ENCODE data around the gene AP1G1. TPM values are rescaled to one million over a fixed set of nuclear protein-coding genes. Genes with fewer than 3 reads are reported as not detected.

The AP1G1 gene
- total RNA-seq, 1 experiment from 2014 or later, result 63.8 TPM

DNA sequence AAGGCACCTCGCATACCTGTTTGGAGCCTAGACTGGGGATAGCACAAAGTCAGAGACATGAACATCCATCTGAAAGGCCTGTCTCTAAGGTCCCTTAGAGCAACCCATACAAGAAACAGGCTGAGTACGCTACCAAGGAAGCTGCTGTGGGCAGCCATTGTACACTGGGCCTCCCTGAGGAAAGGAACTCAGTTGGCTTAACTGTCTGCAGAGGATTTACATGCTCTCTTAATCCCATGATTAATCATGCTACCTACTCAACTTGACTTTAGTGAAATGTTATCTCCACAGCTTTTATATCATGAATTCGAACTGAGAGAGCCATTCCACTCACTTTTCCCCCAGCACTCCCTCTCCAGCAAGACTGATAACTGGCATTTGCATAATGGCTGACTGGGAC lies 110.1 kb downstream of the AP1G1 start:
- no peak for ATAC-seq
- TF ChIP-seq POLR2AphosphoS5 (IDR thresholded peaks at IDR 0.05; ENCODE audit: low read depth, low read length), result no peak
- no peak for TF ChIP-seq SIN3A (IDR thresholded peaks at IDR 0.05; ENCODE audit: borderline replicate concordance, insufficient read depth, low read depth, low read length)
- TF ChIP-seq TCF7L2 (IDR thresholded peaks at IDR 0.05; ENCODE audit: low read depth, low read length), result no peak
- TF ChIP-seq, protein P1, sequence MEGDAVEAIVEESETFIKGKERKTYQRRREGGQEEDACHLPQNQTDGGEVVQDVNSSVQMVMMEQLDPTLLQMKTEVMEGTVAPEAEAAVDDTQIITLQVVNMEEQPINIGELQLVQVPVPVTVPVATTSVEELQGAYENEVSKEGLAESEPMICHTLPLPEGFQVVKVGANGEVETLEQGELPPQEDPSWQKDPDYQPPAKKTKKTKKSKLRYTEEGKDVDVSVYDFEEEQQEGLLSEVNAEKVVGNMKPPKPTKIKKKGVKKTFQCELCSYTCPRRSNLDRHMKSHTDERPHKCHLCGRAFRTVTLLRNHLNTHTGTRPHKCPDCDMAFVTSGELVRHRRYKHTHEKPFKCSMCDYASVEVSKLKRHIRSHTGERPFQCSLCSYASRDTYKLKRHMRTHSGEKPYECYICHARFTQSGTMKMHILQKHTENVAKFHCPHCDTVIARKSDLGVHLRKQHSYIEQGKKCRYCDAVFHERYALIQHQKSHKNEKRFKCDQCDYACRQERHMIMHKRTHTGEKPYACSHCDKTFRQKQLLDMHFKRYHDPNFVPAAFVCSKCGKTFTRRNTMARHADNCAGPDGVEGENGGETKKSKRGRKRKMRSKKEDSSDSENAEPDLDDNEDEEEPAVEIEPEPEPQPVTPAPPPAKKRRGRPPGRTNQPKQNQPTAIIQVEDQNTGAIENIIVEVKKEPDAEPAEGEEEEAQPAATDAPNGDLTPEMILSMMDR (IDR thresholded peaks at IDR 0.05), result no peak
- TF ChIP-seq, protein P2, sequence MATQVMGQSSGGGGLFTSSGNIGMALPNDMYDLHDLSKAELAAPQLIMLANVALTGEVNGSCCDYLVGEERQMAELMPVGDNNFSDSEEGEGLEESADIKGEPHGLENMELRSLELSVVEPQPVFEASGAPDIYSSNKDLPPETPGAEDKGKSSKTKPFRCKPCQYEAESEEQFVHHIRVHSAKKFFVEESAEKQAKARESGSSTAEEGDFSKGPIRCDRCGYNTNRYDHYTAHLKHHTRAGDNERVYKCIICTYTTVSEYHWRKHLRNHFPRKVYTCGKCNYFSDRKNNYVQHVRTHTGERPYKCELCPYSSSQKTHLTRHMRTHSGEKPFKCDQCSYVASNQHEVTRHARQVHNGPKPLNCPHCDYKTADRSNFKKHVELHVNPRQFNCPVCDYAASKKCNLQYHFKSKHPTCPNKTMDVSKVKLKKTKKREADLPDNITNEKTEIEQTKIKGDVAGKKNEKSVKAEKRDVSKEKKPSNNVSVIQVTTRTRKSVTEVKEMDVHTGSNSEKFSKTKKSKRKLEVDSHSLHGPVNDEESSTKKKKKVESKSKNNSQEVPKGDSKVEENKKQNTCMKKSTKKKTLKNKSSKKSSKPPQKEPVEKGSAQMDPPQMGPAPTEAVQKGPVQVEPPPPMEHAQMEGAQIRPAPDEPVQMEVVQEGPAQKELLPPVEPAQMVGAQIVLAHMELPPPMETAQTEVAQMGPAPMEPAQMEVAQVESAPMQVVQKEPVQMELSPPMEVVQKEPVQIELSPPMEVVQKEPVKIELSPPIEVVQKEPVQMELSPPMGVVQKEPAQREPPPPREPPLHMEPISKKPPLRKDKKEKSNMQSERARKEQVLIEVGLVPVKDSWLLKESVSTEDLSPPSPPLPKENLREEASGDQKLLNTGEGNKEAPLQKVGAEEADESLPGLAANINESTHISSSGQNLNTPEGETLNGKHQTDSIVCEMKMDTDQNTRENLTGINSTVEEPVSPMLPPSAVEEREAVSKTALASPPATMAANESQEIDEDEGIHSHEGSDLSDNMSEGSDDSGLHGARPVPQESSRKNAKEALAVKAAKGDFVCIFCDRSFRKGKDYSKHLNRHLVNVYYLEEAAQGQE (IDR thresholded peaks at IDR 0.05; ENCODE audit: insufficient read depth in 1 of 2, low read depth in 2 of 2, low read length in 1 of 2), result no peak
- intact Hi-C loops (cut with micrococcal nuclease; ENCODE audit: unreplicated experiment), result no loop called here
- BruUV-seq (replicated peaks), result no TSS peak
- POLR2A ChIA-PET, result no interaction called here
- H3K27me3 ChIP-seq (ENCODE audit: control insufficient read depth, insufficient read depth, low read length), result no peaks in the 10 kb centered on the region
- in situ Hi-C loops (cut with HindIII; ENCODE audit: low pct_unique_long_range_greater_than_20kb, low sequenced_read_pairs), result no loop called here
- DNase-seq (ENCODE audit: low read depth, low spot score), result no peak
- H3K36me3 ChIP-seq (ENCODE audit: control insufficient read depth, insufficient read depth, low read length), result peaks cover 4% of the 10 kb centered on the region; the same call in 1 of the 2 replicates
- CTCF ChIA-PET, result no interaction called here
- H3K4me1 ChIP-seq (ENCODE audit: control insufficient read depth, insufficient read depth, low read length), result no peaks in the 10 kb centered on the region
- H3K27ac ChIP-seq (ENCODE audit: low read length), result no peak overlapping the region
- no peaks in the 10 kb centered on the region for H3K9me3 ChIP-seq (ENCODE audit: control insufficient read depth, insufficient read depth, low read depth, low read length)
- H3K4me3 ChIP-seq (ENCODE audit: low read depth in 2 of 2, low read length in 2 of 2), result no peak overlapping the region

DNA sequence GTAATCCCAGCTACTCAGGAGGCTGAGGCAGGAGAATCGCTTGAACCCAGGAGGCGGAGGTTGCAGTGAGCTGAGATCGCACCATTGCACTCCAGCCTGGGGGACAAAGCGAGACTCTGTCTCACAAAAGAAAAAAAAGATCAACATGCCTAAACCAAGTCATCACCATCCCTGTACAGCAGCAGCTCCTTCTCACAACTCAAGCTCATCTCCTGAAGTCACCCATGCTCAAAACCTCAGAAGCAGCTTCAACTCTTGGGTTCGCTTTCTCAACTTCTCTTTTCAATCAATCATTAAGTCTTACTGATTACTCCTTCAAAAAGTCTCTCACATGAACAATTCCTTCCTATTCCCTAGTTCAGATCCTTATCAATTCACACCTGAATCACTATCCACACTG lies 115.5 kb downstream of the AP1G1 start:
- in situ Hi-C loops (cut with HindIII; ENCODE audit: low pct_unique_long_range_greater_than_20kb, low sequenced_read_pairs) (no loop called here), intact Hi-C loops (cut with micrococcal nuclease; ENCODE audit: unreplicated experiment) (no loop called here)
- H3K36me3 ChIP-seq (ENCODE audit: control insufficient read depth, insufficient read depth, low read length), result no peaks in the 10 kb centered on the region; the same call in 1 of the 2 replicates
- no peak overlapping the region for H3K27ac ChIP-seq (ENCODE audit: low read length)
- no TSS peak for BruUV-seq (replicated peaks)
- POLR2A ChIA-PET, result no interaction called here
- no peak overlapping the region for H3K4me3 ChIP-seq (ENCODE audit: low read depth in 2 of 2, low read length in 2 of 2)
- no peaks in the 10 kb centered on the region for H3K4me1 ChIP-seq (ENCODE audit: control insufficient read depth, insufficient read depth, low read length)
- ATAC-seq (no peak), DNase-seq (ENCODE audit: low read depth, low spot score) (no peak)
- CTCF ChIA-PET, result no interaction called here
- no peaks in the 10 kb centered on the region for H3K27me3 ChIP-seq (ENCODE audit: control insufficient read depth, insufficient read depth, low read length)
- H3K9me3 ChIP-seq (ENCODE audit: control insufficient read depth, insufficient read depth, low read depth, low read length), result no peaks in the 10 kb centered on the region
- TF ChIP-seq TCF7L2 (IDR thresholded peaks at IDR 0.05; ENCODE audit: low read depth, low read length), result no peak
- TF ChIP-seq, protein P1 (IDR thresholded peaks at IDR 0.05), result no peak
- no peak for TF ChIP-seq POLR2AphosphoS5 (IDR thresholded peaks at IDR 0.05; ENCODE audit: low read depth, low read length)
- TF ChIP-seq, protein P2 (IDR thresholded peaks at IDR 0.05; ENCODE audit: insufficient read depth in 1 of 2, low read depth in 2 of 2, low read length in 1 of 2), result no peak
- no peak for TF ChIP-seq SIN3A (IDR thresholded peaks at IDR 0.05; ENCODE audit: borderline replicate concordance, insufficient read depth, low read depth, low read length)
